Choroid plexus epithelial cell (primary cell): ENCODE results near the gene TTC7B.

ENCODE experiments used
- DNase-seq: peaks from one replicate; pipeline ENCODE4 v3.0.0-alpha.2; 2010; ENCODE audit warnings: low read depth
- H3K4me3 ChIP-seq: 2 replicates; pipeline ENCODE4 v1.5.1; 2011; ENCODE audit warnings: low read depth, mild to moderate bottlenecking, control low read depth, low read length, moderate library complexity
- CTCF ChIP-seq: conservative IDR thresholded peaks from 2 replicates; pipeline ENCODE4 v1.5.1; 2011; ENCODE audit warnings: low read depth, mild to moderate bottlenecking, control low read depth, inconsistent platforms, low read length, moderate library complexity

TTC7B gene

GRCh38 chr14:90619911-90620310 is 196.3 kb downstream of the TTC7B start:
- no peak overlapping the region for H3K4me3 ChIP-seq
- no peak for DNase-seq
- no peak for TF ChIP-seq CTCF

- H3K4me3 ChIP-seq = no peak overlapping the region
- no peak for TF ChIP-seq CTCF
- no peak for DNase-seq
Observed at GRCh38 chr14:90617961-90618360, 198.3 kb downstream of the TTC7B start.

GRCh38 chr14:90616881-90617280 is 199.3 kb downstream of the TTC7B start:
- no peak for TF ChIP-seq CTCF
- no peak overlapping the region for H3K4me3 ChIP-seq
- DNase-seq = no peak

- no peak for TF ChIP-seq CTCF
- DNase-seq = no peak
- H3K4me3 ChIP-seq = no peak overlapping the region
Observed at GRCh38 chr14:90616313-90616712, 199.9 kb downstream of the TTC7B start.

- no peak for TF ChIP-seq CTCF
- no peak for DNase-seq
- H3K4me3 ChIP-seq = no peak overlapping the region
Observed at GRCh38 chr14:90615517-90616060, 200.6 kb downstream of the TTC7B start.

- H3K4me3 ChIP-seq = no peak overlapping the region
- no peak for DNase-seq
- TF ChIP-seq CTCF = no peak
Observed at GRCh38 chr14:90614696-90615516, 201.3 kb downstream of the TTC7B start.

GRCh38 chr14:90613997-90614396 is 202.2 kb downstream of the TTC7B start:
- no peak for DNase-seq
- no peak for TF ChIP-seq CTCF

More at GRCh38 chr14:90613997-90614396, 202.2 kb downstream of the TTC7B start:
- no peak overlapping the region for H3K4me3 ChIP-seq
